HepG2 (cell line): ENCODE data around the gene SYNE3. TPM values are rescaled to one million over a fixed set of nuclear protein-coding genes. Genes with fewer than 3 reads are reported as not detected.

Source experiments
- JARID2 ChIP-seq: sonication (generic); formaldehyde crosslinking; IDR thresholded peaks from 2 replicates; pipeline ENCODE4 v1.8.1; 2023; ENCODE audit warnings: missing genetic modification reagents, inconsistent platforms; ENCODE audit not compliant: insufficient replicate concordance
- KAT8 ChIP-seq: IDR thresholded peaks from 2 replicates; pipeline ENCODE4 v1.6.1; 2016; ENCODE audit warnings: missing genetic modification reagents, missing compliant biosample characterization
- MLXIP ChIP-seq: sonication (generic); formaldehyde crosslinking; IDR thresholded peaks from 2 replicates; pipeline ENCODE4 v1.9.0; 2021; ENCODE audit warnings: missing genetic modification reagents, borderline replicate concordance
- NFYB ChIP-seq: sonication (generic); formaldehyde crosslinking; IDR thresholded peaks from 2 replicates; pipeline ENCODE4 v1.4.0; 2020; ENCODE audit warnings: missing genetic modification reagents
- NONO ChIP-seq, 2 experiments: fragments of 450-650 bp in 1 of 2; sonication (generic) in 1 of 2; formaldehyde crosslinking in 1 of 2; IDR thresholded peaks in 1 of 2; conservative IDR thresholded peaks in 1 of 2; 2 replicates each; pipeline versions ENCODE4 v1.6.1 to v1.8.0; 2017 to 2022; ENCODE audit warnings: mild to moderate bottlenecking in 1 of 2, missing genetic modification reagents in 1 of 2, moderate library complexity in 1 of 2
- POGZ ChIP-seq: sonication (generic); formaldehyde crosslinking; IDR thresholded peaks from 2 replicates; pipeline ENCODE4 v1.4.0; 2020; ENCODE audit warnings: mild to moderate bottlenecking, missing genetic modification reagents
- REPIN1 ChIP-seq: sonication (generic); formaldehyde crosslinking; IDR thresholded peaks from 2 replicates; pipeline ENCODE4 v1.8.0; 2022; ENCODE audit warnings: missing genetic modification reagents, low read depth, mild to moderate bottlenecking, borderline replicate concordance
- RNF219 ChIP-seq: sonication (generic); formaldehyde crosslinking; IDR thresholded peaks from 2 replicates; pipeline ENCODE4 v1.5.0; 2020; ENCODE audit warnings: mild to moderate bottlenecking, missing genetic modification reagents
- RXRA ChIP-seq: sonication (generic); formaldehyde crosslinking; IDR thresholded peaks from 2 replicates; pipeline ENCODE4 v1.5.1; 2020; ENCODE audit warnings: missing genetic modification reagents
- TAF1 ChIP-seq: sonication (generic); formaldehyde crosslinking; IDR thresholded peaks from 2 replicates; pipeline ENCODE4 v1.4.0; 2020; ENCODE audit warnings: missing genetic modification reagents
- ZMYM4 ChIP-seq: sonication (generic); formaldehyde crosslinking; IDR thresholded peaks from 2 replicates; pipeline ENCODE4 v1.8.1; 2023; ENCODE audit warnings: mild to moderate bottlenecking, missing genetic modification reagents
- ZNF431 ChIP-seq: sonication (generic); formaldehyde crosslinking; IDR thresholded peaks from 2 replicates; pipeline ENCODE4 v1.9.0; 2022; ENCODE audit warnings: missing genetic modification reagents, low read depth, mild to moderate bottlenecking, borderline replicate concordance
- ZNF547 ChIP-seq: sonication (generic); formaldehyde crosslinking; IDR thresholded peaks from 2 replicates; pipeline ENCODE4 v1.5.1; 2020; ENCODE audit warnings: mild to moderate bottlenecking, missing genetic modification reagents
- ZNF782 ChIP-seq: sonication (generic); formaldehyde crosslinking; IDR thresholded peaks from 2 replicates; pipeline ENCODE4 v1.4.0; 2020; ENCODE audit warnings: missing genetic modification reagents, mild to moderate bottlenecking, borderline replicate concordance
- ZSCAN31 ChIP-seq: sonication (generic); formaldehyde crosslinking; IDR thresholded peaks from 2 replicates; pipeline ENCODE4 v1.5.0; 2020; ENCODE audit warnings: low read depth, mild to moderate bottlenecking, missing genetic modification reagents
- polyA plus RNA-seq, 8 experiments: library from polyadenylated mRNA; depleted of rRNA in 3 of 8; stranded (reverse) in 7 of 8; unstranded in 1 of 8; fragments of >200 nt; fragmentation: Illumina TruSeq in 4 of 8; extraction: Trizol in 4 of 8; gene quantifications; 2 replicates each; pipeline versions ENCODE4 v1.2.1 to v1.2.3, GENCODE V29; 2011 to 2016; ENCODE audit warnings: low read depth in 4 of 8, missing spikeins in 1 of 8, mixed read lengths in 1 of 8; ENCODE audit not compliant: insufficient read depth in 1 of 8
- total RNA-seq, 5 experiments: library from RNA; depleted of rRNA; stranded (reverse); fragments of >200 nt; fragmentation: Illumina TruSeq; extraction: Trizol; gene quantifications; 2 replicates each; pipeline ENCODE4 v1.2.3, GENCODE V29; 2016; ENCODE audit warnings: low read depth in 1 of 5
- TF ChIP-seq, protein P1 (sequence below): sonication (generic); formaldehyde crosslinking; IDR thresholded peaks from 2 replicates; pipeline ENCODE4 v1.4.0; 2020; ENCODE audit warnings: mild to moderate bottlenecking, missing genetic modification reagents, borderline replicate concordance
- TF ChIP-seq, protein P2 (sequence below): sonication (generic); formaldehyde crosslinking; IDR thresholded peaks from 2 replicates; pipeline ENCODE4 v1.5.0; 2020; ENCODE audit warnings: missing genetic modification reagents

The SYNE3 gene
- total and polyA plus RNA-seq, 2 of the 13 experiments (the other 11 are each of a cell fraction or from before 2014, with no cell fraction given) = 7.8 to 8.0 TPM

GRCh38 chr14:95547626-95548327, 31.3 kb upstream of the SYNE3 start (continued):
- TF ChIP-seq, protein P1, sequence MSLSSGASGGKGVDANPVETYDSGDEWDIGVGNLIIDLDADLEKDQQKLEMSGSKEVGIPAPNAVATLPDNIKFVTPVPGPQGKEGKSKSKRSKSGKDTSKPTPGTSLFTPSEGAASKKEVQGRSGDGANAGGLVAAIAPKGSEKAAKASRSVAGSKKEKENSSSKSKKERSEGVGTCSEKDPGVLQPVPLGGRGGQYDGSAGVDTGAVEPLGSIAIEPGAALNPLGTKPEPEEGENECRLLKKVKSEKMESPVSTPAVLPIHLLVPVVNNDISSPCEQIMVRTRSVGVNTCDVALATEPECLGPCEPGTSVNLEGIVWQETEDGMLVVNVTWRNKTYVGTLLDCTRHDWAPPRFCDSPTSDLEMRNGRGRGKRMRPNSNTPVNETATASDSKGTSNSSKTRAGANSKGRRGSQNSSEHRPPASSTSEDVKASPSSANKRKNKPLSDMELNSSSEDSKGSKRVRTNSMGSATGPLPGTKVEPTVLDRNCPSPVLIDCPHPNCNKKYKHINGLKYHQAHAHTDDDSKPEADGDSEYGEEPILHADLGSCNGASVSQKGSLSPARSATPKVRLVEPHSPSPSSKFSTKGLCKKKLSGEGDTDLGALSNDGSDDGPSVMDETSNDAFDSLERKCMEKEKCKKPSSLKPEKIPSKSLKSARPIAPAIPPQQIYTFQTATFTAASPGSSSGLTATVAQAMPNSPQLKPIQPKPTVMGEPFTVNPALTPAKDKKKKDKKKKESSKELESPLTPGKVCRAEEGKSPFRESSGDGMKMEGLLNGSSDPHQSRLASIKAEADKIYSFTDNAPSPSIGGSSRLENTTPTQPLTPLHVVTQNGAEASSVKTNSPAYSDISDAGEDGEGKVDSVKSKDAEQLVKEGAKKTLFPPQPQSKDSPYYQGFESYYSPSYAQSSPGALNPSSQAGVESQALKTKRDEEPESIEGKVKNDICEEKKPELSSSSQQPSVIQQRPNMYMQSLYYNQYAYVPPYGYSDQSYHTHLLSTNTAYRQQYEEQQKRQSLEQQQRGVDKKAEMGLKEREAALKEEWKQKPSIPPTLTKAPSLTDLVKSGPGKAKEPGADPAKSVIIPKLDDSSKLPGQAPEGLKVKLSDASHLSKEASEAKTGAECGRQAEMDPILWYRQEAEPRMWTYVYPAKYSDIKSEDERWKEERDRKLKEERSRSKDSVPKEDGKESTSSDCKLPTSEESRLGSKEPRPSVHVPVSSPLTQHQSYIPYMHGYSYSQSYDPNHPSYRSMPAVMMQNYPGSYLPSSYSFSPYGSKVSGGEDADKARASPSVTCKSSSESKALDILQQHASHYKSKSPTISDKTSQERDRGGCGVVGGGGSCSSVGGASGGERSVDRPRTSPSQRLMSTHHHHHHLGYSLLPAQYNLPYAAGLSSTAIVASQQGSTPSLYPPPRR (CRISPR knock-in tag) = peak; percentile 77; the same call in 1 of the 2 replicates
- TF ChIP-seq RXRA (CRISPR knock-in tag) (peak; percentile 92; the same call in 1 of the 2 replicates), MLXIP (no peak), NONO (IDR thresholded peaks at IDR 0.05) (no peak), NONO (CRISPR knock-in tag; conservative IDR thresholded peaks at IDR 0.05) (peak; percentile 77; the same call in 1 of the 2 replicates), ZNF547 (CRISPR knock-in tag) (no peak), REPIN1 (CRISPR knock-in tag) (peak; percentile 67), ZMYM4 (CRISPR knock-in tag) (peak; percentile 63), JARID2 (CRISPR knock-in tag) (peak; percentile 25), RNF219 (CRISPR knock-in tag) (no peak), NFYB (CRISPR knock-in tag) (no peak), ZSCAN31 (CRISPR knock-in tag) (peak; percentile 61; the same call in 1 of the 2 replicates), ZNF431 (CRISPR knock-in tag) (peak; percentile 66; the same call in 1 of the 2 replicates), ZNF782 (CRISPR knock-in tag) (no peak), KAT8 (0 out of 2 replicates have a peak, but pooled peaks have one; percentile 57), TAF1 (CRISPR knock-in tag) (peak; percentile 25; the same call in 1 of the 2 replicates), POGZ (peak; percentile 26; the same call in 1 of the 2 replicates)
- TF ChIP-seq, protein P2, sequence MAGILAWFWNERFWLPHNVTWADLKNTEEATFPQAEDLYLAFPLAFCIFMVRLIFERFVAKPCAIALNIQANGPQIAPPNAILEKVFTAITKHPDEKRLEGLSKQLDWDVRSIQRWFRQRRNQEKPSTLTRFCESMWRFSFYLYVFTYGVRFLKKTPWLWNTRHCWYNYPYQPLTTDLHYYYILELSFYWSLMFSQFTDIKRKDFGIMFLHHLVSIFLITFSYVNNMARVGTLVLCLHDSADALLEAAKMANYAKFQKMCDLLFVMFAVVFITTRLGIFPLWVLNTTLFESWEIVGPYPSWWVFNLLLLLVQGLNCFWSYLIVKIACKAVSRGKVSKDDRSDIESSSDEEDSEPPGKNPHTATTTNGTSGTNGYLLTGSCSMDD (CRISPR knock-in tag) = no peak
